Gastrocnemius medialis (tissue), 4 donors: ENCODE results near the gene FBXO2. TPM values are rescaled to one million over a fixed set of nuclear protein-coding genes. Genes with fewer than 3 reads are reported as not detected.

Source experiments
- ATAC-seq, 2 donors: fragments of 150-250 bp; one replicate each; pipeline ENCODE4 v1.9.1; 2016
- DNase-seq, 2 donors: peaks; one replicate each; pipeline ENCODE4 v3.0.0-alpha.2; 2019
- H3K27ac ChIP-seq, 4 donors: fragments of 200-600 bp; sonication (generic); 1 replicate in 1 of 4; 2 replicates in 3 of 4; pipeline ENCODE4 v1.5.1; 2016 to 2018; ENCODE audit warnings: mild to moderate bottlenecking in 2 of 4, moderate library complexity in 1 of 4
- H3K27me3 ChIP-seq, 3 donors: fragments of 200-600 bp; sonication (generic) in 2 of 3; 1 replicate in 1 of 3; 2 replicates in 2 of 3; pipeline versions ENCODE4 v1.5.1 to v1.6.0; 2016 to 2019; ENCODE audit warnings: mild to moderate bottlenecking in 1 of 3, moderate library complexity in 1 of 3
- H3K36me3 ChIP-seq, 2 donors: fragments of 200-600 bp; sonication (generic) in 1 of 2; one replicate each; pipeline ENCODE4 v1.5.1; 2017 to 2018
- H3K4me1 ChIP-seq, 2 donors: fragments of 200-600 bp; sonication (generic) in 1 of 2; one replicate each; pipeline ENCODE4 v1.5.1; 2016 to 2017; ENCODE audit warnings: mild to moderate bottlenecking in 2 of 2
- H3K4me3 ChIP-seq, 4 donors: fragments of 200-600 bp; sonication (generic) in 3 of 4; 1 replicate in 1 of 4; 2 replicates in 3 of 4; pipeline ENCODE4 v1.5.1; 2016 to 2019; ENCODE audit warnings: mild to moderate bottlenecking in 2 of 4
- H3K9me3 ChIP-seq, 3 donors: fragments of 200-600 bp; sonication (generic) in 2 of 3; 1 replicate in 1 of 3; 2 replicates in 2 of 3; pipeline ENCODE4 v1.5.1; 2016 to 2019
- CTCF ChIP-seq, 5 experiments: fragments of 450-650 bp in 3 of 5; fragments of 200-600 bp in 2 of 5; sonication (generic) in 2 of 5; IDR thresholded peaks in 4 of 5; conservative IDR thresholded peaks in 1 of 5; 1 replicate in 4 of 5; 2 replicates in 1 of 5; pipeline ENCODE4 v1.5.1; 2016 to 2019; ENCODE audit warnings: antibody characterized with exemption in 5 of 5, mild to moderate bottlenecking in 3 of 5, moderate library complexity in 3 of 5
- POLR2A ChIP-seq, 2 donors: fragments of 450-650 bp; IDR thresholded peaks; one replicate each; pipeline ENCODE4 v1.6.1; 2017; ENCODE audit warnings: antibody characterized with exemption in 2 of 2, mild to moderate bottlenecking in 2 of 2, moderate library complexity in 2 of 2
- in situ Hi-C, 4 donors: fragments of 200-750 bp; cut with MboI; loops; one replicate each; pipeline versions ENCODE4 v1.15.0 to v1.8.0; 2017; ENCODE audit warnings: low sequenced_read_pairs in 4 of 4
- intact Hi-C: fragments of 100-400 bp; cut with DNase I; formaldehyde crosslinking; loops from one replicate; pipeline ENCODE4 v1.15.1; 2023; ENCODE audit warnings: low total_unique reads
- total RNA-seq, 4 donors: library from RNA; depleted of rRNA; stranded (reverse); fragments of >200 nt; gene quantifications; one replicate each; pipeline versions ENCODE4 v1.1.0 to v1.2.3, GENCODE V29; 2016

FBXO2 gene
- total RNA-seq, 4 donors from 2014 or later: 2.0 to 20.8 (median 4.8) TPM

- in situ Hi-C loops: no loop called here
- no peak overlapping the region for H3K27ac ChIP-seq
- no peak overlapping the region for H3K4me3 ChIP-seq
- no peaks in the 10 kb centered on the region for H3K4me1 ChIP-seq
- H3K36me3 ChIP-seq: peaks cover 0 to 54% of the 10 kb centered on the region in 2 donors
- no peak for TF ChIP-seq POLR2A (IDR thresholded peaks at IDR 0.05)
- TF ChIP-seq CTCF (IDR thresholded peaks at IDR 0.05 in 4 of 5, conservative IDR thresholded peaks at IDR 0.05 in 1 of 5): no peak
- ATAC-seq (no peak), DNase-seq (no peak)
- no peaks in the 10 kb centered on the region for H3K27me3 ChIP-seq
- intact Hi-C loops: no loop called here
- H3K9me3 ChIP-seq: no peaks in the 10 kb centered on the region
These were observed 19.0 kb upstream of the FBXO2 start for GRCh38 chr1:11673089-11673769.

DNA sequence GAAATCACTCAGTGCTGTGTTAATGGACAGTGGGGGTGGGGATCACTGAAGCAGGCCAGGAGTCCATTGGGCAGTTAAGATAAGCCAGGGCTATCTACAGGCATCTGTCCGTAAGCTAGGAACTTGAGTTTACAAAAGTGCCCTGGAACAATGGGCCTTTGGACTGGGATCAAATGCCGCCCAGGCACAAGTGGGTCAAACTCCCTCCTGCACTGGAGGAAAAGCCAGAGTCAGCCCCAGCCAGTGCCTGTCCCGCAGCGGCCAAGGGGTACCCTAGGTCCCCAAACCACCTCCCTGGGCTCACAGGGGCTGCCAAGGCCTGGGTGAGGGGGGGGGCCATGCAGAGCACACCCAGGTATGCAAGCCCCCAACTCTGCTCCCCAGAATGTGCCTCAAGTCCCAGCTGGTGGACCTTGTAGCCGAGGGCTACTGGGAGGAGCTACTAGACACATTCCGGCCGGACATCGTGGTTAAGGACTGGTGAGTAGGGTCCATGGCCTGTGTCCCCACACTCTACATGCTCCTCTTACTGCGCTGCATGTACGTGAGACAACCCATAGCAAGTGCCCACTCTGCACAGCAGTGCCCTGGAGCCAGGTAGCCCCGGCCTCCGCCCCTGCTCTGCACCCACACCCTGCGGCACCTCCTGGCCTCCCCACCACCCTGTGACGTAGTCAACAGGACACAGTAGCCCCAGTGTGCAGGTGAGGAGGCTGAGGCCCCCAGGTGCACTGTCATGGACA, 17.5 kb upstream of the FBXO2 start:
- Histone ChIP-seq H3K9me3 (no peaks in the 10 kb centered on the region), H3K36me3 (peaks cover 0 to 54% of the 10 kb centered on the region in 2 donors), H3K4me3 (no peak overlapping the region), H3K27me3 (no peaks in the 10 kb centered on the region), H3K27ac (no peak overlapping the region), H3K4me1 (no peaks in the 10 kb centered on the region)
- no peak for ATAC-seq
- TF ChIP-seq POLR2A (IDR thresholded peaks at IDR 0.05): no peak
- no peak for TF ChIP-seq CTCF (IDR thresholded peaks at IDR 0.05 in 4 of 5, conservative IDR thresholded peaks at IDR 0.05 in 1 of 5)
- intact Hi-C loops (no loop called here), in situ Hi-C loops (no loop called here)
- no peak for DNase-seq

DNA sequence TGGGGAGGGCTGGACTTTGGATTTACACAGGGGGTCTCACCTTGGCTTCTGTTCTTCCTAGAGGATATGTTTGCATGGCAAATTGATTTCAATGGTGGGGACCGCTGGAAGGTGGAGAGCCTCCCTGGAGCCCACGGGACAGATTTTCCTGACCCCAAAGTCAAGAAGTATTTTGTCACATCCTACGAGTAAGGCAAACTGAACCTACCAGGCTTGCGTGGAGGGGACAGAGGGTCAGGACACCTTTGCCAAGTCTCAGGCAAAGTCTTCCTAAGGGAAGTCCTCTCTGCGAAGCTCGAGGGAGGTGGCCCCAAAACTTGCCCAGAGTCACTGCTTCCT, 16.9 kb upstream of the FBXO2 start:
- intact Hi-C loops: no loop called here

DNA sequence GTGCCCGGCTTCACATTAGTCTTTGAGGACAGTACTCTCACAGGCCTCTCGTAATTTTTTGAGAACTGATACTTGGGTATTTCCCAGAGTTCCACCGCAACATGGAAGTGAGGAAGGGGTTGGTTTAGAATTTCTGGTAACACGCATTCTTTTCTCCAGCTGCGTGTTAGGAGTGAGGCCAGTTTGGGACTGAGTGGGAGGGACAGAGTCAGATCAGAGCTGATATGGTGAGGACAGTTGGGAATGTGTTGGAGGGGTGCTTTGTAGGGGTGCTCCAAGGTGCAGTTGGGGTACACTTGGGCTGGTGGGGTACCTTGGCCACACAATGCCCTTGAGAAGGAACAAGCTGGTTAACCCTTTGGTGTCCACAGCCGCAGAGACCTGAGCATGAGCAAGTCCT, 16.5 kb upstream of the FBXO2 start:
- Histone ChIP-seq H3K4me3 (no peak overlapping the region), H3K9me3 (no peaks in the 10 kb centered on the region), H3K27ac (no peak overlapping the region), H3K27me3 (no peaks in the 10 kb centered on the region), H3K4me1 (no peaks in the 10 kb centered on the region), H3K36me3 (peaks cover 0 to 49% of the 10 kb centered on the region in 2 donors)
- TF ChIP-seq POLR2A (IDR thresholded peaks at IDR 0.05) (no peak), CTCF (IDR thresholded peaks at IDR 0.05 in 4 of 5, conservative IDR thresholded peaks at IDR 0.05 in 1 of 5) (no peak)
- DNase-seq (no peak), ATAC-seq (no peak)
- intact Hi-C loops: no loop called here
- in situ Hi-C loops: no loop called here

More for the DNA sequence above, 16.9 kb upstream of the FBXO2 start:
- TF ChIP-seq POLR2A (IDR thresholded peaks at IDR 0.05): no peak
- no peak for TF ChIP-seq CTCF (IDR thresholded peaks at IDR 0.05 in 4 of 5, conservative IDR thresholded peaks at IDR 0.05 in 1 of 5)
- no peaks in the 10 kb centered on the region for H3K27me3 ChIP-seq
- H3K27ac ChIP-seq: no peak overlapping the region
- DNase-seq: no peak
- no peaks in the 10 kb centered on the region for H3K4me1 ChIP-seq
- H3K4me3 ChIP-seq: no peak overlapping the region
- H3K36me3 ChIP-seq: peaks cover 0 to 53% of the 10 kb centered on the region in 2 donors
- in situ Hi-C loops: no loop called here
- no peak for ATAC-seq
- no peaks in the 10 kb centered on the region for H3K9me3 ChIP-seq
